Sigmoid colon (tissue), 3 donors: ENCODE data around the gene BCAS2.

ENCODE experiments used
- POLR2A ChIP-seq, 2 donors: fragments of 450-650 bp; IDR thresholded peaks; one replicate each; pipeline ENCODE4 v1.6.1; 2016; ENCODE audit warnings: antibody characterized with exemption in 2 of 2, mild to moderate bottlenecking in 2 of 2, moderate library complexity in 2 of 2
- TF ChIP-seq, protein P1 (sequence below), 4 experiments: fragments of 450-650 bp in 3 of 4; fragments of 200-600 bp in 1 of 4; IDR thresholded peaks; one replicate each; pipeline ENCODE4 v1.5.1; 2016 to 2019; ENCODE audit warnings: antibody characterized with exemption in 4 of 4, mild to moderate bottlenecking in 3 of 4, moderate library complexity in 2 of 4

DNA sequence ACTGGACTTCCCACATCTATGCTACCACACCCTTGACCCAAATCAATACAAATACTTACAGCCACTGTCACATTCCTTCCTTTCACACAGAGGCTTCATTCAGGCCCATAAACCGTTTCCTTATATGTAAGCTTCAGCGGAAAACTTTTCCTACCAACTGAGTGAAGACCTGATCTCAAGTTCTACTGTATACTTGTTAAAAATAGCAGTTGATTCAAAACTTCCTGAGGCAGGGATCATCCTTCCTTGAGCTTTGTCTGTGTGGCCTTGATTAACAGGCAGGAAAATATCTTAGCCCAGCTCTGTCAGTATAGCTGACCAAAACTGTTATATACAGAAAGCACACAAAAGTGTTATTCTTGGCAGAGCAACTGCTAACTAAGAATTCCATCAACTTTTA lies 45.7 kb upstream of the BCAS2 start:
- TF ChIP-seq, protein P1, sequence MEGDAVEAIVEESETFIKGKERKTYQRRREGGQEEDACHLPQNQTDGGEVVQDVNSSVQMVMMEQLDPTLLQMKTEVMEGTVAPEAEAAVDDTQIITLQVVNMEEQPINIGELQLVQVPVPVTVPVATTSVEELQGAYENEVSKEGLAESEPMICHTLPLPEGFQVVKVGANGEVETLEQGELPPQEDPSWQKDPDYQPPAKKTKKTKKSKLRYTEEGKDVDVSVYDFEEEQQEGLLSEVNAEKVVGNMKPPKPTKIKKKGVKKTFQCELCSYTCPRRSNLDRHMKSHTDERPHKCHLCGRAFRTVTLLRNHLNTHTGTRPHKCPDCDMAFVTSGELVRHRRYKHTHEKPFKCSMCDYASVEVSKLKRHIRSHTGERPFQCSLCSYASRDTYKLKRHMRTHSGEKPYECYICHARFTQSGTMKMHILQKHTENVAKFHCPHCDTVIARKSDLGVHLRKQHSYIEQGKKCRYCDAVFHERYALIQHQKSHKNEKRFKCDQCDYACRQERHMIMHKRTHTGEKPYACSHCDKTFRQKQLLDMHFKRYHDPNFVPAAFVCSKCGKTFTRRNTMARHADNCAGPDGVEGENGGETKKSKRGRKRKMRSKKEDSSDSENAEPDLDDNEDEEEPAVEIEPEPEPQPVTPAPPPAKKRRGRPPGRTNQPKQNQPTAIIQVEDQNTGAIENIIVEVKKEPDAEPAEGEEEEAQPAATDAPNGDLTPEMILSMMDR (IDR thresholded peaks at IDR 0.05): no peak
- no peak for TF ChIP-seq POLR2A (IDR thresholded peaks at IDR 0.05)
